ENCODE results near the gene SIRT6.
"Not testable (repeated sequence)": the region's sequence is repeated elsewhere in the genome, so short reads cannot be mapped to it uniquely, and the experiment has no call there.

Gene SIRT6

DNA sequence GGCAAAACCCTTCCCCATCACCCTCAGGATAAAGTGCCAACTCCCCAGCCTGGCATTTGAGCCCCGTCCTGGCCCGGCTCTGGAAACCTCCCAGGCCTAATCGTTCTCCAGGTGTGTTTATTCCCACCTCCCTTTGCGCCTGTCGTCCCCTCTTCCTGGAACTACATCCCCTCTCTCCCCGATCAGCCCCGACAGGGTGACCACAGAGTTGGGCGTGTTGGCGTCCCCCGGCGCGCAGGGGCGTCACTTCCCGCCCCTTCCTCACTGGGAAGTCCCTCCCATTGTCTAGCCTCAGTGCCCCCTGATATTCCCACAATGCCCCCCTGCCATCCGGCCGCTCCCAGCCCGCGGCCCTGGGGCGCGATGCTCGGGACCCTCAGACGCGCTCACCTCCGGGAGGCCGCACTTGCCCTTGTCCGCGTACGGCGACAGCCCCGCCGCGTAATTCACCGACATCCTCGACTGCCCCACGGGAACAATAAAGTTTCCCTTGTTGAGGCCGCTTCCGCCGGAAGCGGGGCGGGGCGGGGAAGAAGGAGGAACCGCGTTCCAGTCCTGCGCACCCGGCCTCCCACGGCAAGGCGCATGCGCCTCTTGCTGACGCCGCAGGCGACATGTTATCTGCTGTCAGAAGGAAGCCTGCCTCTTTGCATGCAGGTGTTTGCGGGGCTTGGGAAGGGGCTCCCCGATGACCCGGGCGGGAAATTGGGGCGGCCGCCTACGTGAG lies at the start of gene SIRT6, which contains the start of gene ANKRD24:
Gene SIRT6, minus strand, starts transcription at position 480 of the 727 bp plus-strand sequence. Its CDS starts 24 bp downstream, at position 456.
Gene ANKRD24, plus strand, starts transcription at position 606 of the 727 bp plus-strand sequence. CDS start 3,737 bp downstream, outside the sequence.
- no peaks in the 10 kb centered on the region for H3K27me3 ChIP-seq (ENCODE audit: low read depth, low read length)
- H3K4me3 ChIP-seq (ENCODE audit: low read depth in 1 of 2, low read length in 2 of 2): peak within 1 kb of the TSS; percentile 90 to 97
- peaks cover 0 to 21% of the 10 kb centered on the region in 2 donors for H3K4me1 ChIP-seq (ENCODE audit: control insufficient read depth in 1 of 2, insufficient read depth in 2 of 2, low read length in 2 of 2)
- H3K36me3 ChIP-seq (ENCODE audit: control insufficient read depth in 1 of 2, insufficient read depth in 2 of 2, low read length in 2 of 2): peaks cover 0 to 24% of the 10 kb centered on the region in 2 donors
- peak within 1 kb of the TSS; percentile 77 for H3K27ac ChIP-seq (ENCODE audit: low read length)
- H3K9me3 ChIP-seq (ENCODE audit: control insufficient read depth in 1 of 2, low read length in 2 of 2): no peaks in the 10 kb centered on the region

GRCh38 chr19:4232139-4232538 lies 49.8 kb upstream of the SIRT6 start:
- not testable (repeated sequence) for H3K4me1 ChIP-seq (ENCODE audit: control insufficient read depth in 1 of 2, insufficient read depth in 2 of 2, low read length in 2 of 2); H3K9me3 ChIP-seq (ENCODE audit: control insufficient read depth in 1 of 2, low read length in 2 of 2); H3K36me3 ChIP-seq (ENCODE audit: control insufficient read depth in 1 of 2, insufficient read depth in 2 of 2, low read length in 2 of 2); H3K27ac ChIP-seq (ENCODE audit: low read length); H3K4me3 ChIP-seq (ENCODE audit: low read depth in 1 of 2, low read length in 2 of 2)
- H3K27me3 ChIP-seq (ENCODE audit: low read depth, low read length): peaks cover 17% of the 10 kb centered on the region

- not testable (repeated sequence) for H3K9me3 ChIP-seq (ENCODE audit: control insufficient read depth in 1 of 2, low read length in 2 of 2); H3K4me1 ChIP-seq (ENCODE audit: control insufficient read depth in 1 of 2, insufficient read depth in 2 of 2, low read length in 2 of 2); H3K36me3 ChIP-seq (ENCODE audit: control insufficient read depth in 1 of 2, insufficient read depth in 2 of 2, low read length in 2 of 2); H3K4me3 ChIP-seq (ENCODE audit: low read depth in 1 of 2, low read length in 2 of 2); H3K27ac ChIP-seq (ENCODE audit: low read length)
- H3K27me3 ChIP-seq (ENCODE audit: low read depth, low read length): peaks cover 17% of the 10 kb centered on the region
Measured at GRCh38 chr19:4231521-4231920, 49.2 kb upstream of the SIRT6 start.

- not testable (repeated sequence) for H3K9me3 ChIP-seq (ENCODE audit: control insufficient read depth in 1 of 2, low read length in 2 of 2); H3K4me3 ChIP-seq (ENCODE audit: low read depth in 1 of 2, low read length in 2 of 2); H3K36me3 ChIP-seq (ENCODE audit: control insufficient read depth in 1 of 2, insufficient read depth in 2 of 2, low read length in 2 of 2); H3K27ac ChIP-seq (ENCODE audit: low read length); H3K4me1 ChIP-seq (ENCODE audit: control insufficient read depth in 1 of 2, insufficient read depth in 2 of 2, low read length in 2 of 2)
- peaks cover 17% of the 10 kb centered on the region for H3K27me3 ChIP-seq (ENCODE audit: low read depth, low read length)
Measured at GRCh38 chr19:4230237-4230636, 47.9 kb upstream of the SIRT6 start.

DNA sequence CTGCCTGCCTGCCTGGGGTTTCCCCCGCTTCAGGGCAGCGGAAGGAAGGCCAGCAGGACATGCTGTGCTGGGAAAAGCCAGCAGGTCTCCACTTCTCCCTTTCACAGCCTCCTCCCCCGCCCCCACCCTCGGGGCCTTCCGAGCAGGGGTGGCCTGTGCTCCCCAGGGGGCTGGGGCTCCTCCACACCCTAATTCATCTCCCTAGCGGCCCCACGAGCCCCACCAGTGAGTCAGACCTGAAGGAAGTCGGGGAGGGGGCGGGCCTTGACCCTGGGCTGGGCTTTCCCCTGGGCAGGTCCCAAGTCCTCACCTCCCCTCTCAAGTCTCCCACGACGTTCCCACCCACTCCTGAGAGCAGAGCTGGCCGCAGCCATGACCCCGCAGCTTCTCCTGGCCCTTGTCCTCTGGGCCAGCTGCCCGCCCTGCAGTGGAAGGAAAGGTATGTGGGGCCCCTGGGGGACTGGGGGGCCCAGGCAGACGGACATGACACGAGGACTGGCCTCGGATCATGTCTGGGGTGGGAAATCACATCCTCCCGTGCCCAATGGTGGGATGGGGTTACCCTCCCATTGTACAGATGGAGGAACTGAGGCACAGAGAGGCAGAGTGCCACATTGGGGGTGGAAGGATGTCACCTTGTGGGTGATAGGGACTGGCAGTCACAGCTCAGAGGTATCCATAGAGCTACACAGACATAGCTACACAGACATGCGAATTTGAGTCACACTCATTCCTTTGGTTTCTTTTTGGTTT lies 47.0 kb upstream of the SIRT6 start, which contains the start of gene EBI3:
Gene EBI3, plus strand, starts transcription at position 345 of the 753 bp plus-strand sequence. Its CDS starts 28 bp downstream, at position 373.
- Histone ChIP-seq H3K27me3 (ENCODE audit: low read depth, low read length) (peaks cover 17% of the 10 kb centered on the region), H3K27ac (ENCODE audit: low read length) (no peak within 1 kb of the TSS), H3K4me3 (ENCODE audit: low read depth in 1 of 2, low read length in 2 of 2) (no peak within 1 kb of the TSS)

GRCh38 chr19:4228765-4229178 lies 46.4 kb upstream of the SIRT6 start:
- H3K4me3 ChIP-seq (ENCODE audit: low read depth in 1 of 2, low read length in 2 of 2): no peak overlapping the region
- peaks cover 17% of the 10 kb centered on the region for H3K27me3 ChIP-seq (ENCODE audit: low read depth, low read length)

More for the DNA sequence above, 47.0 kb upstream of the SIRT6 start, which contains the start of gene EBI3:
- H3K4me1 ChIP-seq (ENCODE audit: control insufficient read depth in 1 of 2, insufficient read depth in 2 of 2, low read length in 2 of 2): no peaks in the 10 kb centered on the region
- H3K9me3 ChIP-seq (ENCODE audit: control insufficient read depth in 1 of 2, low read length in 2 of 2): no peaks in the 10 kb centered on the region
- no peaks in the 10 kb centered on the region for H3K36me3 ChIP-seq (ENCODE audit: control insufficient read depth in 1 of 2, insufficient read depth in 2 of 2, low read length in 2 of 2)

DNA sequence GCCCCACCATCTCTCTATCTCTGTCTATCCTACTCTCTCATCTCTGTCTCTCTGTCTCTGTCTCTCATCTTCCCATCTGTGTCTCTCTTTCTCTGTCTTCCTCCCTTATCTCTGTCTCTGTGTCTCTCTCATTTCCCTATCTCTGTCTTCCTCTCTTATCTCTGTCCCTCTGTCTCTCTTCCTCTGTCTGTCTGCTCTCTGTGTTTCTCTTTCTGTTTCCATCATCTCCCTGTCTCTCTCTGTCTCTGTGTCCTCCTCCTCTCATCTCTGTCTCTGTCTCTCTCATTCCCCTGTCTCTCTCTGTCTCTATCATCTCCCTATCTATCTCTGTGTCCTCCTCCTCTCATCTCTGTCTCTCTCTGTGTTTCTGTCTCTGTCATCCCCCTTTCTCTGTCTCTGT lies 45.4 kb upstream of the SIRT6 start:
- Histone ChIP-seq H3K27me3 (ENCODE audit: low read depth, low read length) (peaks cover 17% of the 10 kb centered on the region), H3K4me1 (ENCODE audit: control insufficient read depth in 1 of 2, insufficient read depth in 2 of 2, low read length in 2 of 2) (no peaks in the 10 kb centered on the region), H3K27ac (ENCODE audit: low read length) (no peak overlapping the region)

More at GRCh38 chr19:4228765-4229178, 46.4 kb upstream of the SIRT6 start:
- no peaks in the 10 kb centered on the region for H3K36me3 ChIP-seq (ENCODE audit: control insufficient read depth in 1 of 2, insufficient read depth in 2 of 2, low read length in 2 of 2)
- H3K9me3 ChIP-seq (ENCODE audit: control insufficient read depth in 1 of 2, low read length in 2 of 2): no peaks in the 10 kb centered on the region
- no peaks in the 10 kb centered on the region for H3K4me1 ChIP-seq (ENCODE audit: control insufficient read depth in 1 of 2, insufficient read depth in 2 of 2, low read length in 2 of 2)
- H3K27ac ChIP-seq (ENCODE audit: low read length): no peak overlapping the region

GRCh38 chr19:4225885-4226284 lies 43.5 kb upstream of the SIRT6 start:
- Histone ChIP-seq H3K36me3 (ENCODE audit: control insufficient read depth in 1 of 2, insufficient read depth in 2 of 2, low read length in 2 of 2) (no peaks in the 10 kb centered on the region), H3K4me1 (ENCODE audit: control insufficient read depth in 1 of 2, insufficient read depth in 2 of 2, low read length in 2 of 2) (no peaks in the 10 kb centered on the region), H3K27me3 (ENCODE audit: low read depth, low read length) (peaks cover 17% of the 10 kb centered on the region), H3K27ac (ENCODE audit: low read length) (no peak overlapping the region), H3K9me3 (ENCODE audit: control insufficient read depth in 1 of 2, low read length in 2 of 2) (no peaks in the 10 kb centered on the region), H3K4me3 (ENCODE audit: low read depth in 1 of 2, low read length in 2 of 2) (no peak overlapping the region)

More for the DNA sequence above, 45.4 kb upstream of the SIRT6 start:
- H3K9me3 ChIP-seq (ENCODE audit: control insufficient read depth in 1 of 2, low read length in 2 of 2): no peaks in the 10 kb centered on the region
- H3K4me3 ChIP-seq (ENCODE audit: low read depth in 1 of 2, low read length in 2 of 2): no peak overlapping the region
- no peaks in the 10 kb centered on the region for H3K36me3 ChIP-seq (ENCODE audit: control insufficient read depth in 1 of 2, insufficient read depth in 2 of 2, low read length in 2 of 2)

DNA sequence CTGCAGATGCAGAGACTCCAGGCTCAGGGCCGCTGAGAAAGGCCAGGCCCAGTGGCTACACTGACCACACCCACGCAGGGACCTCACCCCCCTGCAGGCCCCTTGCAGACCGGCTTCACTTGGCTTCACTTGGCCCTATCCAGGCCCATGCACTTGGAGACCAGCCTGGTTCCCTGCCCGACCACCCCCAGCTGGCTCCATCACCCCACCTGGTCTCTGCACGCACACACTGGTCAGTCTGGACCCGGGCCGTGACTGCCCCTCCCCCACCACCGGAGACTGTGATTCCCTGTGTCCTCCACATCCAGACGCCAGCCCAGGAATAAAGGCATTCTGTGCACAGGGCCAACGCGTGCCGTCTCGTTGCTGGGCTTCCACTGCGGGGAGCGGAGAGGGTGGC lies 42.1 kb upstream of the SIRT6 start:
- Histone ChIP-seq H3K4me3 (ENCODE audit: low read depth in 1 of 2, low read length in 2 of 2) (no peak overlapping the region), H3K4me1 (ENCODE audit: control insufficient read depth in 1 of 2, insufficient read depth in 2 of 2, low read length in 2 of 2) (no peaks in the 10 kb centered on the region), H3K27ac (ENCODE audit: low read length) (no peak overlapping the region), H3K9me3 (ENCODE audit: control insufficient read depth in 1 of 2, low read length in 2 of 2) (no peaks in the 10 kb centered on the region), H3K27me3 (ENCODE audit: low read depth, low read length) (peaks cover 16% of the 10 kb centered on the region), H3K36me3 (ENCODE audit: control insufficient read depth in 1 of 2, insufficient read depth in 2 of 2, low read length in 2 of 2) (no peaks in the 10 kb centered on the region)

DNA sequence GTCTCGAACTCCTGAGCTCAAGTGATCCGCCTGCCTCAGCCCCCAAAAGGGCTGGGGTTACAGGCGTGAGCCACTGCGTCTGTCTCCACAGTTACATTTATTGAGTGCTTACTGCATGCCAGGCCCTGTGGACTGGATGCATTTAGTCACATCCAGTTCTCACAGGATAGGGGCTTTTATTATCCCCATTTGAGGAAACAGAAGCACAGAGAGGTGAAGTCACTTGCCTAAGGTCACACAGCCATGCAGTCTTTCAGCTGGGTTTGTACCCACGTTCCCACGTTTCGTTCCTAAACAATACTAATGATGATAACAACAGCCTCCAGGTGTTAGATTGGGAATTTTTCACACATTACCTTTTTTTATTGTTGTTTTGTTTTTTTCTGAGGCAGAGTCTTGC lies 37.8 kb upstream of the SIRT6 start:
- no peaks in the 10 kb centered on the region for H3K4me1 ChIP-seq (ENCODE audit: control insufficient read depth in 1 of 2, insufficient read depth in 2 of 2, low read length in 2 of 2)
- no peaks in the 10 kb centered on the region for H3K9me3 ChIP-seq (ENCODE audit: control insufficient read depth in 1 of 2, low read length in 2 of 2)
- no peaks in the 10 kb centered on the region for H3K36me3 ChIP-seq (ENCODE audit: control insufficient read depth in 1 of 2, insufficient read depth in 2 of 2, low read length in 2 of 2)
- no peak overlapping the region for H3K4me3 ChIP-seq (ENCODE audit: low read depth in 1 of 2, low read length in 2 of 2)
- no peak overlapping the region for H3K27ac ChIP-seq (ENCODE audit: low read length)
- H3K27me3 ChIP-seq (ENCODE audit: low read depth, low read length): no peaks in the 10 kb centered on the region

GRCh38 chr19:4218523-4218922 lies 36.2 kb upstream of the SIRT6 start:
- H3K27me3 ChIP-seq (ENCODE audit: low read depth, low read length); H3K4me1 ChIP-seq (ENCODE audit: control insufficient read depth in 1 of 2, insufficient read depth in 2 of 2, low read length in 2 of 2); H3K36me3 ChIP-seq (ENCODE audit: control insufficient read depth in 1 of 2, insufficient read depth in 2 of 2, low read length in 2 of 2); H3K27ac ChIP-seq (ENCODE audit: low read length); H3K4me3 ChIP-seq (ENCODE audit: low read depth in 1 of 2, low read length in 2 of 2); H3K9me3 ChIP-seq (ENCODE audit: control insufficient read depth in 1 of 2, low read length in 2 of 2): not testable (repeated sequence)

Data from muscle layer of duodenum (tissue), 2 donors.